GM18868 (cell line): ENCODE data around the gene FOCAD.

Source experiments
- ATAC-seq: cut with Tn5 transposase; IDR thresholded peaks from one replicate; pipeline ENCODE4 v1.9.1; 2021; ENCODE audit warnings: mild to moderate bottlenecking, moderate library complexity; ENCODE audit not compliant: unreplicated experiment

Gene FOCAD

DNA sequence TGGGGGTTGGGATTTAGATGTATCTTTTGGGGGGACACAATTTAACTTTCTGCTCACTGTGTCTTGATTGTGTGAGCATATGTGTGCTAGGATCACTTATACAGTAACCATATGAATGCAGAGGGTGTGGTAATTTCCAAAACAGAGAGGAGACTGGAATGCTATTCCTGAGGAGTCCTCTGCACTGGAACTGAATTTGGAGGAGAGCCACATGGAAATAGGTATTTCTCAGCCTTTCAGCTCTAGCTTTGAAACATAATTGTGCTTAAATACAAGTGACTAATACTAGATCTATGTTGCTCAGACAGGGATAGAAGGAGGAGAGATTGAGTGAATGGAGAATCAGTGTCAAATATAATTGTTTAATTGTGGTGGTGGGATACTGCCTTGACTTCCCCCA, 45.5 kb downstream of the FOCAD start:
- no peak for ATAC-seq

DNA sequence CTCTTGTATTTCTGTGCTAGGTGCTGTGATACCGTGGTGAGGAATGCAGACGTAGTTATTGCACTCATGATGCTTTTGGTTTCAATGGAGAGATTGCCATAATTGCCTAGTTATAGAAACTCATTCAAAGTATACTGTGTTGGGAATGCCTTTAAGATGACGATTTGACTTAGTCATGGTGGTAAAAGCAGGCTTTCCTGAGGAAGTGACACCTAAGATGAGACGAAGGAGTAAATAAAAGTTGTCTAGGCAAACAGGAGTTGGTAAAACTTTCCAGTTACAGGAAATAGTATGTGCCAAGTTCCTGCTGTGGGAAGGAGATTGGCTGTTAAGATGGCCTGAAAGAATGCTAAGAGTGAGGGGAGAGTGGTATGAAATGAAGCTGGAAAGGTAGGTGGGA, 48.1 kb downstream of the FOCAD start:
- no peak for ATAC-seq

DNA sequence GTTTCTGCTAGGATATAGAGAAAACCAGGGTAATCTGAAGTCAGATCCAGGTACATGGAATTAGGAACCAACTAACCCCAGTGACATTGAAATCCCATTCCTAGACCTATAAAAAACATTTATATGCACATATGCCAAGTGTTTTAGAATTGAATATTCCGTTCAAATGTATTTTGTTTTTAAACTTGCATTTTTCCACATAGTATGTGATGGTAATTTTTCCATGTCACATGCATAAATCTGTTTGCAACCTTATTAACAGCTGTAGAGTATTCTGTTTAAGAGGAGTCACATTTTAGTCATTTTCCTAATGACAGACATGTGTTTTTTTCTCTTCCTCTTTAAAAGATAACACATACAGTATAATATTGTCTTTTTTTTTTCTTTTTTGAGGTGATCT, 50.2 kb downstream of the FOCAD start:
- no peak for ATAC-seq

DNA sequence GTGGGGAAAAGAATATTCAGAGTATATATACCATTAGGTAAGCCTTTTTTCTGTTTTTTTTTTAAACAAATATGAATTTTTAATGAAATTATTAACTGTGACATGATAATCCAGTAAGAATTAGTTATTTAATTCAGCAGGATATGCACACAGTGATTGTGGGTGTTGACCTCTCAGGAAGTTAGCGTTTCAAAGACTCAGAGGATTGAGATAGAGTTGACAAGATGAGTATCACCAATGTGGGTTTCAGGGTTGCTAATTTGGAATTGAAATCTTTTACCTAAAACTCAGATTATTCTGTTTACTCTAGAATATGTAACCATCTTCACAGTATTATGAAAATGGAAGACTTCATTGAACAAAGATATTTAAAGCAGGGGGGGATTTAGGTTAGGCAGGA, 56.2 kb downstream of the FOCAD start:
- no peak for ATAC-seq

DNA sequence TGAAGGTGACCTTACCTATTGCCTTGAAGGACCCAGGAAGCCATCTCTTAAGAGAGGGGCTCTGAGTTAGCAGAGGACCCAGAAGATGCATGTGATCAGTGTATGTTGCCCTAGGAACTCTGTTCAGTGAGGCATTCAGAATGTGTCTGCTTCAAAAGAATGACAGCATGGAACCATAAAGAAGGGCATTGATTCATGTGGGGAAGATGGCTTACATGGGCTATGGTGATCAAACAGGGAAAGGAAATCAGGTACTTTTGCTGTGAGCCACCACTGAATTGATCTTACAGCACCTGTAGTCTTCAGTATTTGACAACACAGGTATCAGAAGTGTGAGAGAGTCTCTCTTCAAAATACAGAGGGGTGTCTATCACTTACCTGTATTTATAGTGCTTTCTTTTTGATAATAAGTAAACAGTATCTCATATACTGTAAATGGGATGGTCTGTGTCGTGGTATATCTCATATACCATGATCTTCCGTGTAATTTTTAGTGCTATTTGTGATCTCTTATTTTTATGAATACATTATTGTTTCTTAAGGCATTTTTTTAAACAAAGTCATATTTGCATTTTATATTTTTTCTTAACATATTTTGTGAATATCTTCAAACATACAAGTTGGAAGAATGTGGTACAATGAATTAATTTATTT, 57.0 kb downstream of the FOCAD start:
- no peak for ATAC-seq

DNA sequence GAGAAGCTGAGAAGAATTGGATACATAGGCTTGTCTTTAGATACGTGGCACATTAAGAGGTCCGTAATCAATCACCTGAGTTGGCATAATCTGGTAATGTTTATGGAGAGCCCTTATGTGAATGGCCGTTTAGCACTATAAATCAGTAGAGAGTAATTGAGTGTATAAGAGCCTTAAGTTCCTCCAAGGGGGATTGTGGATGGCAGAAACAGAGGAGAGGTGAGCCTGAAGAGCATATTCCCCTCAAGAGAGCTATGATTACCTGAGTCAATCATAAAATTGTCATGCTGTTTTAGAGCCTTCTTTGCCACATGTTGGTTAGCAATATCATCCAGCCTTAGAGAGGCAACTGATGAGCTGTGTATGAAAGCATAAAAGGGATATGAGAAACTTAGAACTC, 58.8 kb downstream of the FOCAD start:
- no peak for ATAC-seq

DNA sequence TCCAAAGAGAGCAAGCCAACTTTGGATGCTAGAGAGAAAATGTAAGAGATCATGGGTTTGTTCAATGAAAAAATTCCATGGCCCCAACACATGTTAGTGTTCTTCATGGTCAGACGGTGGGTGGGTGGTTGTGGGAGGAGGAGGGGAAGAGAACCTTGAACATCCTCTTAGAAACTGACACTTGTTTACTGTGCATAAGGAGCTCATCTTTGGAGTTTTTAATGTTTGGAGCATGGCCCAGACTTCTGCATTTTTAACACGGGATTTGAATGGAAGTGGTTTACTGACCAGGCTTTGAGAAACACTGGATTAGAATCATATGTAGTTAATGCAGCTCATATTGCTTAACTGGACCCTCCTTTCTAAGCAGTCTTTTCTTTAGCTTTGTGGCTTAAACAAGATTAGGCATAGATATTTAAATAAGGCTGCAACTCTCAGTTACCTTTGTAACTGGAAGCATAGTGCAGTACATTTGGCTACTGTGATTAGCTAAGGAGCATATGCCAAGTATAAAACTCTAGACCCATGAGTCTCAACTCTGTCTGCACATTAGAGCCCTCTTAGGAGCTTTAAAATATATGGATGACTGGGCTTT, 60.1 kb downstream of the FOCAD start:
- no peak for ATAC-seq

DNA sequence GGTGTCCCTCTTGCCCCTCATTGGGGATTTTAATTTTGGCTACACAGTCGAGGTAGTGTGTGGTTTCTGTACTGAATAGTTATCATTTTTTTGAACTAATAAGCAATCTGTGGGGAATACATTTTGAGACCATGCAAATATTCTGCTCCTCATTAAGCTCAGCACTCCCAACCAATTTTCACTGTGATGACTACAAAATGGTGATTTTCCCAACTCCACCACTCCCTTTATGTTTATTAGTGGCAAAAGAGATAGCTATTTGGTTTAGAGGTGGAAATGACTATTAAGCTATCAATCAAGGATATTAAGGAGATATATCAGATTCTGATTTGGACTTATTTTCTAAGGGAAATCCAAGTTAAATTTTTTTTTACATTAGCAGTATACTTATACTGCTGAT, 62.9 kb downstream of the FOCAD start:
- no peak for ATAC-seq

DNA sequence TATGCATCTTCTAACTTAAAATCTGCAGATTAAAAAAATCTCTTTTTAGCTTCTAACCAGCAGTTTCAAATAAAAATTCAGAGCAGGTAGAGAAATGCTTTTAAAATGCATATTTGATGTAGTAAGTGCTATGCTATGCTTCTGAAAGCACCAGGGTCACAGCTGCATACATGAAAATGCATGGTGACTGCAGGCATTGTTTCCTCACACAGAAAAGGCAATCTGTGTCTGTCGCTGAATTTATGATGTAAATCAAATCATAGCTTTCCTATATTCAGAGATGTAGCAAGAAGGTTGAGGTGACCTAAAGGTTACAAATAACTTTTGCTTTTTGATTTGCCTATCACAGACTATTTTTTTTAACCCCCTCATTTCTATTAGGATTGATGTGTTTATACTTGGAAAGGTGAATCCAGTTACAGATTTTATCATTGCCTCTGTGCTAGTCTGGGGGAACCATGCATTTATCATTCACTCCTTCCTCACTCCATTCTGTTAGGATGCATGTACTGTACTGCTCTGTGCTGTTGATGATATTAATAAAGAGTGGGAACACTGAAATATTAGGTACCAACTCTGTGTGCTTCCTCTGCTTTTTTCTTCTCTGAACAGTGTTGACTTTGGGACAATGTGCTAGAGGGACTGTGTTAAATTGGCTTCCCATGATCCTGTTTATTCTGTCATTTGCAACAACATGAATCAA, 65.6 kb downstream of the FOCAD start:
- no peak for ATAC-seq

DNA sequence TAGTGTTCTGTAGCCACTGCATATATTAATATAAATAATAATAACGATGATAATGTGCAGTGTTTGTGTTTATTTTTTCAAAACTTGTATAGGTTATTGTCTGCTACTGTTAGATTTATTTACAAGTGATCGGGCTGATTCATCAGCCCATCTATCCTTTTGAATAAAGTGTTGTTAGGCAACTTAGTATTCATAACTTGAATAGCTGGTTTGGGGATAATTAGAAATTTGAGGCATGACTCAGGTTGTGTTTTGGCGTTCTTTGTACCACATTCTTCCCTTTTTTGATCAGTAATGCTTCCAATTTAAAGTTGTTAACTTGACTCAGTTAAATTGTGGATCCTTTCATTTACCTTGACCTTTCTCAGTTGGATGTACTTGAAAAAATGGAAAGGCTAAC, 69.7 kb downstream of the FOCAD start:
- no peak for ATAC-seq

DNA sequence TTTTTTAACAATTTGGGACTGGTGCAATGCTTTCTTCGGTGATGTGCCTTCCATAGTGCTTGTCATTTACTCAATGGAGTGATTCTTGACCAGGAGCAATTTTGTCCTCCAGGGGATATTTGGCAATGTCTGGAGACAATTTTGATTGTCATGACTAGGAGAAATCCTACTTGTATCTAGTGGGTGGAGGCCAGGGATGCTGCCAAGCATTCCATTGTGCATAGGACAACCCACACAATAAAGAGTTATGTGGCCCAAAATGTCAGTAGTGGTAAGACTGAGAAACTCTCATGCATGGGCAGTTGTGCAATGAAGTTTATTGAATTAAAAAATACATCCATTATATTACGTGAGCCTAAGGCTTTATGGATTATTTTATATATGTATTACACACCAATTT, 70.5 kb downstream of the FOCAD start:
- no peak for ATAC-seq

DNA sequence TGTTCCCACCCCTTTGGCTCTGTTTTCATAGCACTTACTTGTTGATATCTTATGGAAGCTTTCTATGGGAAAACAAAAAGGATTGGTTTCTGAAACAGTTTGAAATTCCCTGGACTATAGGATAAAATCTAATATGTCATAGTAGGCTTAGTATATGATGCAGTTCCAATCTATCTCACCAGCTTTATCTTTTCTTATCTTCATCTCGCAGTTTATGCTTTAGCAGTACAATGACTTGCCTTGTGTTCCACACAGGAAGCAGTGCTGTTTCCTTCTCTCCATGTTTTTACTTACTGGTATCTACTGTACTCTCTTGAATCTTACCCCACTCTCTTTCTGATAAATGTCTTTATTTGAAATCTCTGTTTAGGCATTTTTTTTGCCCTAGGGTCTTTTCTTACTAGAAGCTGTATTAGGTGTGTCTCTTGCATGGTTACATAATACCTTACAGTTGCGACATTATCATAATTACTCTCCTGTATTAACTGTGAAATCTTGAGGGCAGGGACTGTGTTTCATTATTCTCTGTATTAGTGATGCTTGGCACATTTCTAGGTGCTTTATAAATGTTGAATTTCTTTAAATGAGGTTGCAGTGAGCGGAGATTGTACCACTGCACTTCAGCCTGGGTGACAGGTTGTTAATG, 76.3 kb downstream of the FOCAD start:
- ATAC-seq, result no peak

DNA sequence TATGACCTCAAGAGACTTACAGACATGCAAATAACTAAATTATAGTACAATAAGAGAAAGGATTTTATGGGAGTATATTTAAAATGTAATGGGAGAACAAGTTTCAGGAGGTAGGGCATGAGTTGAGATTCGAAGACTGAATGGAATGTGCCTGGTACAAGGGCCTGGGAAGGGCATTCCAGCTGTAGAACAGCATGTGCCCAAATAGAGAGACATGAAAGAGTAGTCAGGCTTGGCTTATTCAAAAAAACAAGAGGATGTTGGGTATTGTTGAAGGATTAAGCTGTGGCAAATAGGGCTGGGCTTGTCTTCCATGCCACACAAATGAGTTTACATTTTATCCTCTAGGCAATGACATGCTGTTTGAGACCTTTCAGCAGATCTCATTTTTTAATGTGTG, 86.9 kb downstream of the FOCAD start:
- no peak for ATAC-seq

DNA sequence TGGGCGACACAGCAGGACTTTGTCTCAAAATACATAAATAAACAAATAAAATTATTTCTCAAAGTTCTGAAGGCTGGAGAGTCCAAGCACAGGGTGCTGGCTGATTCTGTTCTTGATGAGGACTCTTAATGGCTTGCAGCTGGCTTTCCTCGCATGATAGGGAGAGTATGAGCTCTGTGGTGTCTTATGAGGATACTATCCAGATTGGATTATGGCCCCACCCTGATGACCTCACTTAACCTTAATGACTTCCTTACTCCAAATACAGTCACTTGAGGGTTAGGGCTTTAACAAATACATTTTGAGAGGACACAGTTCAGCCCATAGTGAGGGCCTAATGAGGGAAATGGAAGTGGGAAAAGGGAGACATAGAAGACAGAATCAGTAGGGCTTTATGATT, 87.7 kb downstream of the FOCAD start:
- ATAC-seq, result no peak

DNA sequence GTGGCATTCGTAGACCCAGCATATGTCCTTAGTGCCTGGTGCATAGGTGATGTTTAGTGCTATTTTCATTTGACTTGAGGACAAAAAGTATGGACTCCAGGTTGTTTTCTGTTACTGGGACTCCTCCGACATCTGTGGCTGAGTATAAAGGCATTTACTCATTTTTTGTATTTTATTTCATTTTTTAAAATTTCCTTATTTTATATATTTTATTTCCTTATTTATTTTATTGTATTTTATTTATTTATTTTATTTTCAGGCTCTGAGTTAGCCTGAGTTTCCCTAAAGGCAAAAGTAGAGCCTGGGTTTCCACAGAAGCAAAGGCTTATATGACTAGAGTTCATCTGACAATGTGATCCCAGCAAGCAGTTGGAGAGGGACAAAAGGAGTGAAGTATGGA, 91.6 kb downstream of the FOCAD start:
- no peak for ATAC-seq

DNA sequence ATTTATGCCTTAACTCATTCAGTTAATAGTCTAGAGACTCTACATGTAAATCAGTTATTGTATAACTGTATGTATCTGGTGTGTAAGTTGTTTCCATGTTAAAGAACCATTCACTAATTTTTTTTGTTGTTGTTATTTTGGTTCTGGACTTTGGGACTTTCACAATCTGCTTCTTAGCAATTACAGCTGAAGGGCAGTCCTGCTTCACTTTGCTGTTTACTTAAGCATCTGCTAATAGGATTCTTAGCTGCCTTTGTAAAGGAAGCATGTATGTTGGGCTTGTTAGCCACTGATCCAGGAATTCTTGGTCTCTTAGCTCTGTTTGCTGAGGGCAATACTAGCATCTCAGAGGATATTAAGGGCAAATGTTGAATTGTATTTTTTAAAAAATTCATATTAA, 97.0 kb downstream of the FOCAD start:
- no peak for ATAC-seq

DNA sequence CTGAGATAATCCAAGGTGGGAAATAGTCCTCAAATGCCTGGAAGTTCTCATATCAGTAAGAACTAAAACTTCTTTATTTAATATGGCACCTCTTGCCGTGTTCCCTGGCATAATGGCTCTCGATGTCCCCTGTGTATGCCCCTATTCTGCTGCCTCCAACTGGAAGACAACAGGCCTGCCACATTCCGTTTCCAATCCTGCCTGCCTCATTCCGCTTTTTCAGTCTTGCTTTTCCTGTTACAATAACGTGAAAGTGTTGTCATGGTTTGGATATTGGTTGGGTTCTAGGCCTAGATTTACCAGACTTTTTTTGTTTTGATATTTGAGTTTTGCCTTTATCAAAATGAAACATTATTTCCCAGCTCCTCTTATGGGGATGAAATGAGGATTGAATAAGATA, 98.2 kb downstream of the FOCAD start:
- ATAC-seq, result no peak

DNA sequence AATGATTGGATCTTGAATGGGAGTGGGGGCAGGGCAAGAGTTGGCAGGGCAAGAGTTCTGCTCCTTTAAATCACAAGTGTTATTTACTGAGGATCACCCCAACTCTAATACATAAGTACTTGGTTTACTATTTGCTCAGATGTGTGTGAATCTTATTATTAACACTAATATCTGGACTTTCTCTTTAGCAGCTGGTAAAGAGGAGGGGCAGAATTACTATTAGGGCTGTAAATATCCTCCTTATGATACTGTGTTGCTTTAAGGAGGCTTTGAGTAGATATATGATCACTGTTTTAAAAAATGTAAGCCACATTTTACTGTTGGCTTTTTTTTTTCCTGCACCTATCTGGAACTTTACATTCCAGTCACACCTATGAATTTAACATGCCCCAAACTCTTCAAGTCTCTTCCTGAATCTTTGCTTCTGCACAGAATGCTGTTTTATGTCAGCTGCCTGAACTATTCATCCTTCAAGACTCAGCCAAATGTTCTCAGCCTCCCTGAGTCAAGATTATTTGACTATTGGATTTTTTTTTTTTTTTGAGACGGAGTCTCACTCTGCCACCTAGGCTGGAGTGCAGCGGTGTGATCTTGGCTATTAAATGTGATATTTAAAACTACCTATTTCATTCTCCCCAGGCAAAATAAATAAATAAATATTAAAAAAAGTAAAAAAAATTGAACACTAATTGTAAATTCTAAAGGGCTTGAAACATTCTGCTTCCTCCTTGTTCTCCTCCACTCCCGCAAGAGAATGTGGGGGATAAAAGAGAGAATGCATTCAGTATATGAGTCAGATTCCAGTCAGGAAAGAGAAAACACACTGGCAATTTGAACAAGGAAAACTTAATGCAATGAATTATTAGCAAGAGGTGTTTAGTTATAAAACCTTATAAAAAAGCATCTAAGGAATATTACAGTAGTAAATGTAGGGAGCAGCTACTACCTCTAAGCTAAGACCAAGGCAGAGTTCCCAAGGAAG, 99.3 kb downstream of the FOCAD start:
- no peak for ATAC-seq

DNA sequence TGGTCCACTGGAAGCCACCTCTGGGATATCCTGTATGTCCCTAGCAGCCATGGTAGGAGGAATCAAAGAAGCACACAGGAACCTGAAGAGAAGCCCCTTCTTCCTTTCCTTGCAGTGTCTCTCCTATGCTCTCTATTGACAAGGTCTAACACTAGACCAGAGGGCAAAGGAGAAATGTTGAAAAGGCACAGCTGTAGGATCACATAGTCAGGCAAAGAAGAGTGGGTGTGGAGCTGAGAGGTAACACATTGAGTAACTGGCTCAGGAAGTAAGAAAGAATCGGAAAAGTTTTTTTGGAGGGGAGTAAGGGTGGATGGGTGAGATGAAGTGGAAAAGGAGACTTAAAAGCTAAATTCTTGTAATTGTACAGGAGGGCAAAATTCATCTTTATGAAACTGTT, 100.1 kb downstream of the FOCAD start:
- ATAC-seq, result no peak

DNA sequence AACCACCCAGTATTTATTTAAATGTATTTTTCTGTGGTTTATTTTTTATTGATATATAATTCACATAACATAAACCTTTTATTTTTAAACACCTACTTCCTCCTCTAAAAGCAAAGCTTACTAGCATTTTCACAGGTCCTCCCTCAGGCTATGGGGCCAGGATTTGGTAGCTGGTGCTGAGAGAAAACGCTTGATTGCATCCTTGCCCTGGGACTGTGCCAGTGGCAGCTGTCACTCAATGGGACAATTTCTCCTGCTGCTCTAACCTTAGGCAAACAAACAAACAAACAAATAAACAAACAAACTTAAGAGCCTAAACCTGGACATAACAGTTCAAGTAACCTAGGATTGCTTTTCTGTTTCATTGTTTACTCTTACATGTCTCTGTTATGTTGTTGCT, 102.7 kb downstream of the FOCAD start:
- no peak for ATAC-seq
